Activated T-helper 1 cell treated with anti-CD3 and anti-CD28 coated beads, Interleukin-2, amount 50 U/mL, for 16 hours (primary cell): ENCODE results near the gene MOB2.

Source experiments
- DNase-seq, 2 donors: peaks; one replicate each; pipeline ENCODE4 v3.0.0-alpha.2; 2020; ENCODE audit warnings: low read depth in 1 of 2, low spot score in 1 of 2

The MOB2 gene

DNA sequence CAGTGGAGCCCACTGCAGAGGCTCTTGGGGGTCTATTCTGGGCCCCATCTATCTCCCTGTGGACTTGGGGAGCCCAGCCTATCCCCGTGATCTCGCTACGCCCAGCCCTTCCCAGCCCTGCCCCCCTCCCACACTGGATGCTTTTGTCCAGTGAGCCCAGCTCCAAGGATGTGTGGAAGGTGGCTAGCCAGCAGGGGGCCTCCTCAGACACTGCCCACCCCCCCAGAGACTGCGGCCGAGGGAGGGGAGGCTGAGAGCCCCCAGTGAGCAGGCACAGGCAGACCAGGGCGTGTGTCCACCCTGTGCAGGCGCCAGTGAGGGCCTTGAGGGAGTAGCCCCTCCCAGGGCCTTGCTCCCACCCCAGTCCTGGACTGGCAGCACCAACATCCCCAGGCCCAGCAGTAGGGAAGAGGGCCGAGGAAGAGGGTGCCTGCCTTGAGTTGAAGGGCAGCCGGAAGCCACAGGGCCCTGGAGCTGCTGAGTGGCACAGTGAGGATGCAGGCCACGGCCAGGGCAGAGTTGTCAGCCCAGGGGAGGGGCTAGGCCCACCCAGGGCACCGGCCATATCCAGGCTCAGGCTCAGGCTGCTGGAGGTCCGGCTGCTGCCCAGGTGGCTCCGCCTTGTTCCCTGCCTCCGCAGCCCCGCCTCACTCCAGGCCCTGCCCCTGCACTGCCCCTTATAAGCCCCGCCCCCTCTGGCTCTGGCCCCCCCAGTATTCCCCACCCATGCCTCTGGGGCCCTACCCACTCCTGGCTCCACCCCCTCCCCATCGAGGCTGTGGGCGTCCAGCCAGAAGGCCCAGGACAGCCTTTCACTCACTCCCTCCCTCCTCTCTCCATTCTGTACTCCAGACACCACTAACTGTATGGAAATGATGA lies 28.0 kb downstream of the MOB2 start:
- DNase-seq, result no peak

- no peak for DNase-seq
Observed at GRCh38 chr11:1457856-1458255, 28.7 kb downstream of the MOB2 start.

DNA sequence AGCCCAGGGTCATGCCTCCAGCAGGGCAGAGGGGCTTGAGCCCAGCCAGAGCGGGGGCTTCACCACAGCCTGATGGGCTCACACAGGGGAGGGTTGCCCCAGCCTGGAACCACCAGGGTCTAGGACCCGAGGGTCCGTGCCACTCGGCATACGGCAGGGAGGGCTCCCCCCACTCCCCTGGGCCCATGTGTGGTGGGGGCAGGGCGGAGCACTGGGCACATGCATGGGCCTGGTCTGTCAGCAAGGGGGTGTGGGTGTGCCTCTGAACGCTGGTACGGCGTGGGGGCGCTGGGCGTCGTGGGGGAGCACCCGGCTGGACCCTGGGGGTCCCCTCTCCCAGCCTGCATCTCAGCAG lies 29.3 kb downstream of the MOB2 start:
- DNase-seq, result no peak

DNA sequence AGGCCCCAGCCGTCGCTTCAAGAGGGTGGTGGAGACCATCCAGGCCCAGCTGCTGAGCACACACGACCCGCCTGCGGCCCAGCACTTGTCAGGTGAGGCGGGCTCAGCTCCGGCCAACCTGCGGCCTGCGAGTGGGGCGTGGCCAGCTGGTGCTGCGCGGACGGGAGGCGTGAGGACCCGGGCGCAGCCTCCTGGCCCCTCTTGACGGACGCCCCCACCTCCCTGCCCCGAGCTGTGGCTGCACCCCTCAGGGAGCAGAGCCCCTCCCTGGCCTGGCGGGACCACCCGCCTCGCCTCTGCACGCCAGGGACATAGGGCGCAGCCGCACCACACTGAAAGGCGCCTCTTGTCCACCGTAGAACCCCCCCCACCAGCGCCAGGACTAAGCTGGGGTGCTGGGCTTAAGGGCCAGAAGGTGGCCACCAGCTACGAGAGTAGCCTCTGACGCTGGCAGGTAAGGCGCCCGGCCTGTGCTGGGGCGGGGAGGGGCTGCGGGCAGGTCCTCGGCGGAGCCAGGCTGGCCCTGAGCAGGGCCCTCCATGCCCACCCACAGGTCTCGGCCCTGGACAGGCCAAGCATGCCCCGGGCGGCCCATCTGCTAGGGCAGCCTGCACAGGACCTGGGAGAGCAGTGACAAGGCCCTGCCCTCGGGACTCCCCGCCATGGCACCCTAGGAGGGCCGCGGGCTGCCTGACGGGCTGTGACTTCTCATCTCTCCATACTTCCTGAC lies 29.8 kb downstream of the MOB2 start:
- no peak for DNase-seq

DNA sequence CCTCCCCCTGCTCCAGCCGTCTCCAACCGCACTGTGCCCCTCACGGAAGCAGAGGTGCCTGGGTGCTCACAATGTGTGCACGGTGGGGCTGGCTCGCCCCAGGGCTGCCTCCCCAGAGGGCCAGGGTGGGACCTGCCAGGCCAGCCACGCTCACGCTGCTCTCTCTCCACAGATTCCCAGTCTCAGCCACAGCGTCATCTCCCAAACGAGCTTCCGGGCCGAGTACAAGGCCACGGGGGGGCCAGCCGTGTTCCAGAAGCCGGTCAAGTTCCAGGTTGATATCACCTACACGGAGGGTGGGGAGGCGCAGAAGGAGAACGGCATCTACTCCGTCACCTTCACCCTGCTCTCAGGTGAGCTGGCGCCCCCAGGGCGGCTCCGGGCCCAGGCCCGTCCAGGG lies 30.4 kb downstream of the MOB2 start:
- no peak for DNase-seq

DNA sequence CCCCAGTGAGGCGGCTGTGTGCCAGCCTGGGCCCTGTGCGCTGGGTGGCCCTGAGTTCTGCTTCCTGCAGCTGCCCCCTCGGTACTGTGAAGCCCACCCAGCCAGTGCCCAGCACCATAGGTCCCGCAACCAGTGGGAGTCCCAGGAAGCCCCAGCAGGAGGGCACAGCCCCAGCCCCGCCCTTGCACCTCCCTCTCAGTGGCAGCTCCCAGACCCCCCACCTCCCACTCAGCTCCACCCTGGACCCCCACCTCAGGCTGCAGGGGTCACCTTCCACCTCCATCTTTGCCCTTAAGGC lies 30.9 kb downstream of the MOB2 start:
- DNase-seq, result no peak

DNA sequence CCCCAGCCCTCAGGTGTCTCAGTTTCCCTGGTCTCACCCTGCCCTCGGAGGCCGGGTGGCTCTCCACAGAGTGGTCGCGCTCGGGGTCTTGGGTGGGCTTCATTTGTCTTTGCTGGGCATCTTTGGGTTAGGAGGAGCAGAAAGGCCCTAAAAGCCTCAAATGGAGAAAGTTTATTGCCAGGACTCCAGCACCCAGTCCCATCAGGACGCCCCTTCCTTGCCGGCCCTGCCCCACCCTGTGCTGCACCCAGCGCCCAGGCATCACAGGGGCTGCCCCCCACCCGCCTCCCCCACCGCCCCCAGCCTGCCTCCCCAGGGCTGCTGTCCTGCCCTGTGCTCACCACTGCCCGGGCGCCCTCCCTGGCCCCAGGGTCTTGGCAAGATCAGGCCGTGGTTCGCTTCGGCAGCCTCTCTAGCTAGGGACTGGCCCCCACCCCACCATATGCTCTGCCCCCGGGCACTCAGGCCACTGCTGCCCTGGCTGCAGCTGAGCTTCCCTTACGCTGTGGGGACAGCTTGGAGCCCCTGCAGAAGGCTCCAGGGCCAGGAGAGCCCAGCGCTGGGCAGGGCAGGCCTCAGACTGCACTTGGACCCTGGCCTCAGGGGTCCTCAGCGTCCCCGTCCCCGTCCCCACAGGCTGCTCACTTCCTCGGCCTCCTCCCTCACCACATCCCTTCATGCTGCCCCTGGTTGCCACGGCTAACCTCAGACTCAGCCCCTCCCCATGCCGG lies 31.4 kb downstream of the MOB2 start:
- DNase-seq, result no peak

GRCh38 chr11:1454576-1454975 lies 32.0 kb downstream of the MOB2 start:
- no peak for DNase-seq

GRCh38 chr11:1453611-1454034 lies 33.0 kb downstream of the MOB2 start:
- DNase-seq, result no peak

GRCh38 chr11:1452744-1453143 lies 33.8 kb downstream of the MOB2 start:
- DNase-seq, result no peak

DNA sequence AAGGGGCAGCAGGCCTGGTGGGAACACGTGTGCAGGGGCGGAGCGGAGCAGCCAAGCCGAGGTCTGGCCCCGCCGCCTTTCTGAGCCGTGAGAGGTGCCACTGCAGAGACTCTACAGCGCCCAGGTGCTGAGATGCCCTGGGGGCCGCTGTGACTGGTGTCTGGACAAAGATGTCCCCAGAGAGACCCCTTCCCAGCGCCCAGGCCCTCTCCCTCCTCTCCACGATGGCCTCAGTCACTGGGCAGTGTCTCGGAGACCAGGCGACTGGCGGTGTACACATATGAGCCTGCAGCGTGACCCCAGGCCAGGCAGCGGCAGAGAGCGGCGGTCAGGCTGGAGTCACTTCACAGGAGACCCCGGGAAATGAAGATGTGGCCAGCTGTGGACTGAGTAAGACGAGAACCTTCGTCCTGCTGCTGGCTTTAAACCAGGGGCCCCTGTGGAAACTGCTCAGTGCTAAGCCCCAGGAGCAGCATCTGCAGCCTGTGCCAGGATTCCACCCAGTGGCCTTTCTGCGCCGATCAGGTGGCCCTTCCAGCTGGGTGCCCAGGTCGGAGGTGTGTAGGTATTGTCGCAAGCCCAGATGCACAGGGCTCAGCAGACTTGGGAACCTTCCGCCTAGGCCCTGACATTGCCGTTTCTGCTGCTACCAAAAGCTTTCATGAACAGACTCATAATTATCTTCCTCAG lies 34.7 kb downstream of the MOB2 start:
- DNase-seq, result no peak

- DNase-seq, result no peak
Observed at GRCh38 chr11:1450949-1451710, 35.4 kb downstream of the MOB2 start.

- no peak for DNase-seq
Observed at GRCh38 chr11:1450344-1450875, 36.2 kb downstream of the MOB2 start.

DNA sequence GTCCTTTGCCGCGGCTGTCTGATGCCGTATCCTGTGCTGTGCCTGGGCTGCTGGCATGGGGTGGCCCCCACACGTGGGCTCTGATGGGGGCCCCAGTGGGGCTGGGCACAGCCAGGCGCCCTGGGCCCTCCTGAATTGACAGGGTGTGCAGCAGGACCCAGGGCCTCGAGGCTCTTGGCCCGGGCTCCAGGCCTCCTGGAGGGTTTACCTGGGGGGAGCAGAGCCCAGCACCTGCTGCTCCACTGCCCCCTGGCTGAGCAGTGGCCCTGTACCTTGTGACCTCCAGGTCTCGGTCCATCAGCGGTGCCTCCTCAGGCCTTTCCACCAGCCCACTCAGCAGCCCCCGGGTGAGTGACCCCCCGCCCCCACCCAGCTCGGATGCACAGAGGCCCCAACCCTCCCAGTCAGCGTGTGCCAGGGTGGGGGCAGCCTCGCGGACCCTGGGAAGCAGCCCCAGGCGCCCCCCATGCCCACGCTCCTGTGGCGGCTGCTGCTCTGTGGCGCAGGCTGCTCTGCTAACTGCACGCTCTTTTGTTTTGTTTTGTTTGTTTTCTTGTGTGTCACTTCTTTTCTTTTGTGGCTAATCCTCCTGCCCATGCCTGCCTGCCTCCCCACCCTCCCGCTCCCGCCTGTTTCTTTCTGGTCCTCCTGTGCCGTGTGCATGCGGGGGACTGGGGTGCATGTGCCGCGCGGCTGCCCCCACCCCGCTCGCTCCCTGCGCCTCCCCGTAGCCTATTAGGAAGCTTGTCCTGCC lies 36.9 kb downstream of the MOB2 start:
- no peak for DNase-seq

GRCh38 chr11:1448882-1449281 lies 37.7 kb downstream of the MOB2 start:
- DNase-seq, result no peak

GRCh38 chr11:1447845-1448825 lies 38.4 kb downstream of the MOB2 start:
- DNase-seq, result no peak

DNA sequence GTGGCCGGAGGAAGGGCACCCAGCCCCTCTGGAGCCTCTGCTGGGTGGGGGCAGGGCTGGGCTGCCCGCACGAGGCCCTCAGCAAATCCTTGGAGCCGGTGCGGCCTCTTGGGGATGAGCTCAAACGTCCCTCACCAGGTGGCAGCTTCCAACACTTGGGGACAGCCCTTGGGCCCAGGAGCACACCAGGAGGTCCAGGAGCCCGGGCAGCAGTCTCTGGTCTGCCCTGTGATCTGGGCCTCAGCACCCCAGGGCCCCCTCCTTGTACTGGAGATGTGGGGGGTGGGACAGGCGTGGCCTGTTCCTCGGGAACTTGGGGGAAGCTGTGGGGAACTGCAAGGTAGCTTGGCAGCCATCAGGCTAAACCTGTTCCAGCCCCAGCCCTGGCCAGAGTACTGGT lies 40.0 kb downstream of the MOB2 start:
- DNase-seq, result no peak

DNA sequence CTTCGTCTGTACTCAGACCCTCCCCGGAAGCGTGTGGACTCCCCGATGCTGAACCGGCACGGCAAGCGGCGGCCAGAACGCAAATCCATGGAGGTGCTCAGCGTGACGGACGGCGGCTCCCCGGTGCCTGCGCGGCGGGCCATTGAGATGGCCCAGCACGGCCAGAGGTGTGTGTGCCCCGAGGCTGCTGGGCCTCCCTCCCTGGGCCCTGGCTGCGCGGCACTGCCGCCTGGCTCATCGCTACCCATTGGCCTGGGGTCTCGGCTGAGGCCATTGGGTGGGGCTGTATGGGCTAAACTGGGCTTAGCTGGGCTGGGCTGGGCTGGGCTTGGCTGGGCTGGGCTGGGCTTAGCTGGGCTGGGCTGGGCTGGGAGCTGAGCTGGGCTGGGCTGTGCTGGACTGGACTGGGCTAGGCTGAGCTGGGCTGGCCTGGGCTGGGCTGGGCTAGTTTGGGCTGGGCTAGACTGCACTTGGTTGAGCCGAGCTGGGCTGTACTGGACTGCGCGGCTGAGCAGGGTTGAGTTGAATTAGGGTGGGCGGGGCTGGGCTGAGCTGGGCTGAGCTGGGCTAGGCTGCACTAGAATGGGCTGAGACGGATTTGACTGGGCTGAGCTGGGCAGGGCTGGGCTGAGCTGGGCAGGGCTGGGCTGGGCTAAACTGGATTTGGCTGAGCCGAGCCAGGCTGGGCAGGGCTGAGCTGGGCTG lies 40.7 kb downstream of the MOB2 start:
- DNase-seq, result no peak
